ENCODE results near the gene MIEF2.

DNA sequence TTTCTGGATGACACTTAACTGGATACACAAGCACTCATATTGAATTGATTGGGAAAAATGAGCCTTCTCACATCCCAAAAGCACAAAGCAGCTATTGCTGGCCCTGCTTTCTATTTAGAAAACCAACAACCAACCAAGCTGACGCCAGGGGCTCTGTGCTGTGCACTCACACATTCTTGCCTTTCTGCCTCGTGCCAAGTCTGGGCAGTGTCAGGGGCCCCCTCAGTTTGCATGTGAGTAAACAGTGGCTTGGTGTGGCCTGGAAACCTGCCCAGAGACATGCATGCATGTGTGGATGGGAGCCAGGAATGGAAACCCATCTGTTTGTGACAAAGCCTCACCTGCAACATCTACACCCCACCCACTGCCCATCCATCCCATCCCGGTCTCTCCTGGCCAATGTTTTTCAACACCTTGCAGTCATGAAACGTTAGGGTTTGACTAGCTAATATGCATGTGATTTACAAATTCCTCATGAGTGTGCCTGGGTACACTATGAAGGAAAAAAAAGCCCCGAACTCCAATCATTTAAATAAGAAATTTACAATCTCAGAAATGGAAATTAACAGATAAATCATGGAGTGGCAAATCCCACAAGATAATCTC is 20.4 kb downstream of the MIEF2 start:
- TF ChIP-seq POLR2AphosphoS5 (IDR thresholded peaks at IDR 0.05; ENCODE audit: low read depth, low read length) (no peak), TAF1 (IDR thresholded peaks at IDR 0.05; ENCODE audit: borderline replicate concordance, insufficient read depth, low read length) (no peak)
